Measurements from ENCODE around the gene TYMP.

TYMP gene

DNA sequence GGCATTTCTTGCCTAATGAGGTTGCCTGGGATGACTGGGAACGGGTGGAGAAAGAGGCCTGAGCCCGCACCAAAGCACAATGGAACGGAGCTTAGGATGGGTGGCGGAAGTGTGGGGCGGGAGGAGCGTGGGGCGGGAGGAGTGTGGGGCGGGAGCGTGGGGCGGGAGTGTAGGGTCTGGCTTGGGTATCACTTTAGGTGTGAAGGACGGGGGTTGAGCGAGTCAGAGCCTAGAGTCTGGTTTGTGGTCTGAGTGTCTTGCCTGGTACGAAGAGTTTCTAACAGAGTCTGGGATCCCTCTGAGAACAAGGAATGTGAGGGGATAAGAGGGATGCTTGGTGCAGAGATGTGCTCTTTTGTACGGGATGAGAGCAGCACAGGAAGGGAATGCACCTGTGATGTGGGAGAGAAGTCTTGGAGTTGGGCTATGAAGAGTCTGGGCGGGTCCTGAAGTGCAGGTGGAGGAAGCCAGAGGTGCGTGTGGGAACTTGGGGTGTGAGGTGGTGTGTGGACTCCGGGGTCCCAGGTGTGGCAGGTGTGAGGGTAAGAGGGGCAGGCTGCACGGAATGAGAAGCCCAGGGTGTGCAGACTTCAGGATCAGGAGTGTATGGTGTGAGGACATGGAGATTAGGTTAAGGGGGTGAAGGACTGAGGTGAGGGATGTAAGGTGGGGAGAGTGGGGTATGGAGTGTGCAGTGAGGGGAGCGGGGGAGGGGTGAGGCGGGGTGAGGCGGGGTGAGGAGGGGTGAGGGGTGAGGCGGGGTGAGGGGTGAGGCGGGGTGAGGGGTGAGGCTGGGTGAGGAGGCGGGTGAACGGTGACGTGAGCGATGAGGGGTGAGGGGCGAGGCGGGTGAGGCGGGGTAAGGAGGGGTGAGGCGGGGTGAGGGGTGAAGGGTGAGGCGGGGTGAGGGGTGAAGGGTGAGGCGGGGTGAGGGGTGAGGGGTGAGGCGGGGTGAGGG lies 31.9 kb upstream of the TYMP start:
- Histone ChIP-seq H3K27me3 (replicated peaks; ENCODE audit: insufficient read depth, low read length) (peaks cover 20% of the 10 kb centered on the region), H3K4me1 (ENCODE audit: low read length) (no peaks in the 10 kb centered on the region), H3K27ac (ENCODE audit: low read length) (no peak overlapping the region), H3F3A (ENCODE audit: insufficient read depth, low read length) (no peaks in the 10 kb centered on the region), H3K9ac (ENCODE audit: low read length) (no peak overlapping the region), H3K4me2 (ENCODE audit: low read depth, low read length) (no peak overlapping the region), H2AFZ (ENCODE audit: low read length) (no peak overlapping the region), H3K4me3 (ENCODE audit: low read length) (no peak overlapping the region), H3K36me3 (replicated peaks; ENCODE audit: insufficient read depth, low read length) (no peaks in the 10 kb centered on the region), H3K79me2 (ENCODE audit: low read length) (no peaks in the 10 kb centered on the region), H3K9me2 (replicated peaks; ENCODE audit: insufficient read depth, low read length) (no peaks in the 10 kb centered on the region), H4K20me1 (ENCODE audit: insufficient read depth, low read length) (no peaks in the 10 kb centered on the region), H3K9me3 (replicated peaks; ENCODE audit: insufficient read depth, low read length) (no peaks in the 10 kb centered on the region)
- TF ChIP-seq, protein P1, sequence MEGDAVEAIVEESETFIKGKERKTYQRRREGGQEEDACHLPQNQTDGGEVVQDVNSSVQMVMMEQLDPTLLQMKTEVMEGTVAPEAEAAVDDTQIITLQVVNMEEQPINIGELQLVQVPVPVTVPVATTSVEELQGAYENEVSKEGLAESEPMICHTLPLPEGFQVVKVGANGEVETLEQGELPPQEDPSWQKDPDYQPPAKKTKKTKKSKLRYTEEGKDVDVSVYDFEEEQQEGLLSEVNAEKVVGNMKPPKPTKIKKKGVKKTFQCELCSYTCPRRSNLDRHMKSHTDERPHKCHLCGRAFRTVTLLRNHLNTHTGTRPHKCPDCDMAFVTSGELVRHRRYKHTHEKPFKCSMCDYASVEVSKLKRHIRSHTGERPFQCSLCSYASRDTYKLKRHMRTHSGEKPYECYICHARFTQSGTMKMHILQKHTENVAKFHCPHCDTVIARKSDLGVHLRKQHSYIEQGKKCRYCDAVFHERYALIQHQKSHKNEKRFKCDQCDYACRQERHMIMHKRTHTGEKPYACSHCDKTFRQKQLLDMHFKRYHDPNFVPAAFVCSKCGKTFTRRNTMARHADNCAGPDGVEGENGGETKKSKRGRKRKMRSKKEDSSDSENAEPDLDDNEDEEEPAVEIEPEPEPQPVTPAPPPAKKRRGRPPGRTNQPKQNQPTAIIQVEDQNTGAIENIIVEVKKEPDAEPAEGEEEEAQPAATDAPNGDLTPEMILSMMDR (IDR thresholded peaks at IDR 0.05; ENCODE audit: low read length) = no peak
- no peak for DNase-seq

DNA sequence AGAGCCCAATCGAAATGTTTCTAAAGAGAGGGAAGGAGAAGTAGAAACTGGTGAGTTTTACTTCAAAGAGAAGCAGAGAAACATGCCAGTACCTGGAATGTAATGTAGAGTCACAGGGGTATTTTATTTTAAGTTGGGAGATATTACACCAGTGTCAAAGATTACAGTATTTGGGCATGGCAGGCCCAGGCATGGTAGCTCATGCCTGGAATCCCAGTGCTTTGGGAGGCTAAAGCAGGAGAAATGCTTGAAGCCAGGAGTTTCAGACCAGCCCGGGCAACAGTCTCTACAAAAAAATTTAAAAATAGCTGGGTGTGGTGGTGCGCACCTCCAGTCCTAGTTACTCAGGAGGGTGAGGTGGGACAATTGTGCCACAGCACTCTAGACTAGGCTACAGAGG lies 30.2 kb upstream of the TYMP start:
- no peaks in the 10 kb centered on the region for H3K79me2 ChIP-seq (ENCODE audit: low read length)
- no peaks in the 10 kb centered on the region for H3K9me3 ChIP-seq (replicated peaks; ENCODE audit: insufficient read depth, low read length)
- H3K27ac ChIP-seq (ENCODE audit: low read length) = no peak overlapping the region
- H3K4me3 ChIP-seq (ENCODE audit: low read length) = no peak overlapping the region
- no peak overlapping the region for H3K9ac ChIP-seq (ENCODE audit: low read length)
- no peaks in the 10 kb centered on the region for H3K9me2 ChIP-seq (replicated peaks; ENCODE audit: insufficient read depth, low read length)
- H2AFZ ChIP-seq (ENCODE audit: low read length) = no peak overlapping the region
- H3F3A ChIP-seq (ENCODE audit: insufficient read depth, low read length) = no peaks in the 10 kb centered on the region
- H3K4me2 ChIP-seq (ENCODE audit: low read depth, low read length) = no peak overlapping the region
- TF ChIP-seq EZH2 (optimal IDR thresholded peaks at IDR 0.05; ENCODE audit: low read depth, low read length) = no peak
- no peak for TF ChIP-seq EZH2phosphoT487 (IDR thresholded peaks at IDR 0.05; ENCODE audit: low read length)
- TF ChIP-seq, protein P1 (IDR thresholded peaks at IDR 0.05; ENCODE audit: low read length) = no peak
- H3K27me3 ChIP-seq (replicated peaks; ENCODE audit: insufficient read depth, low read length) = peaks cover 18% of the 10 kb centered on the region
- no peaks in the 10 kb centered on the region for H4K20me1 ChIP-seq (ENCODE audit: insufficient read depth, low read length)
- no peaks in the 10 kb centered on the region for H3K4me1 ChIP-seq (ENCODE audit: low read length)
- H3K36me3 ChIP-seq (replicated peaks; ENCODE audit: insufficient read depth, low read length) = no peaks in the 10 kb centered on the region
- DNase-seq = no peak

DNA sequence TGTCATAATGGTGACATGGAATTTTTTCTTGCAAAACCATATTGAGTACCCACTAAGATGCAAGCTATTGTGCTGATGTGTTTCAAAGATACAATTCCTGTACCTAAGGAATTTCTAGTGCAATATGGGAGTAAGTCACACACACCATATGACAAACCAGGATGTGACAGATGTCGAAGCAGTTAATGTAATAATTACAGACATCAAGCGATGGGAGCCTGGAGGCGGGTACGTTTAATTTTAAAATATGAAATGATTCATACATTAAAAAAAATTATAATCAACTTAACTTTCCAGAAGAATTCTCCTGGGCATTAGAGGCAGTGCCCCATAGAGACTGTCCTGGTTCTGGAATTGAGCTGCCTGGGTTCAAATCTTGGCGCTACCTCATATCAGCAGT lies 26.9 kb upstream of the TYMP start:
- Histone ChIP-seq H2AFZ (ENCODE audit: low read length) (no peak overlapping the region), H3K4me3 (ENCODE audit: low read length) (no peak overlapping the region), H3K4me1 (ENCODE audit: low read length) (no peaks in the 10 kb centered on the region), H4K20me1 (ENCODE audit: insufficient read depth, low read length) (no peaks in the 10 kb centered on the region), H3K9ac (ENCODE audit: low read length) (no peak overlapping the region), H3K9me2 (replicated peaks; ENCODE audit: insufficient read depth, low read length) (no peaks in the 10 kb centered on the region), H3K79me2 (ENCODE audit: low read length) (no peaks in the 10 kb centered on the region), H3K9me3 (replicated peaks; ENCODE audit: insufficient read depth, low read length) (no peaks in the 10 kb centered on the region), H3K4me2 (ENCODE audit: low read depth, low read length) (no peak overlapping the region), H3K27me3 (replicated peaks; ENCODE audit: insufficient read depth, low read length) (peaks cover 4% of the 10 kb centered on the region; the same call in 1 of the 2 replicates), H3F3A (ENCODE audit: insufficient read depth, low read length) (no peaks in the 10 kb centered on the region), H3K27ac (ENCODE audit: low read length) (no peak overlapping the region), H3K36me3 (replicated peaks; ENCODE audit: insufficient read depth, low read length) (no peaks in the 10 kb centered on the region)
- DNase-seq = no peak
- TF ChIP-seq EZH2 (optimal IDR thresholded peaks at IDR 0.05; ENCODE audit: low read depth, low read length) (no peak), EZH2phosphoT487 (IDR thresholded peaks at IDR 0.05; ENCODE audit: low read length) (no peak)
- TF ChIP-seq, protein P1 (IDR thresholded peaks at IDR 0.05; ENCODE audit: low read length) = no peak
